GM06990 (cell line): ENCODE measurements around the gene TRAM1L1.

Experiments
- DNase-seq: peaks from one replicate; pipeline ENCODE4 v3.0.0-alpha.2; 2011; ENCODE audit not compliant: insufficient read length; ENCODE audit errors: extremely low read depth
- H3K27me3 ChIP-seq: replicated peaks from 2 replicates; pipeline ENCODE4 v1.6.0; 2011; ENCODE audit warnings: low read length; ENCODE audit not compliant: control insufficient read depth, insufficient read depth
- H3K36me3 ChIP-seq: 2 replicates; pipeline ENCODE4 v1.5.1; 2011; ENCODE audit warnings: low read length; ENCODE audit not compliant: control insufficient read depth, insufficient read depth
- H3K4me3 ChIP-seq: replicated peaks from 2 replicates; pipeline ENCODE4 v1.5.1; 2011; ENCODE audit warnings: low read depth, mild to moderate bottlenecking, control low read depth, low read length
- CTCF ChIP-seq: IDR thresholded peaks from 2 replicates; pipeline ENCODE4 v1.5.1; 2011; ENCODE audit warnings: low read length, control low read depth, mild to moderate bottlenecking, inconsistent platforms; ENCODE audit not compliant: insufficient read depth, poor library complexity, severe bottlenecking

The TRAM1L1 gene

GRCh38 chr4:117084866-117085701 lies at the start of gene TRAM1L1:
Gene TRAM1L1, minus strand, starts transcription at chr4:117085576. Its CDS starts 183 bp downstream, at chr4:117085393.
- no peak within 1 kb of the TSS for H3K4me3 ChIP-seq
- H3K36me3 ChIP-seq, result no peaks in the 10 kb centered on the region
- DNase-seq, result no peak
- no peak for TF ChIP-seq CTCF
- H3K27me3 ChIP-seq, result no peaks in the 10 kb centered on the region

- no peak for DNase-seq
- Histone ChIP-seq H3K27me3 (no peaks in the 10 kb centered on the region), H3K36me3 (no peaks in the 10 kb centered on the region), H3K4me3 (no peak overlapping the region)
- TF ChIP-seq CTCF, result peak; percentile 49
These were observed 49.0 kb upstream of the TRAM1L1 start for GRCh38 chr4:117134386-117134785.

- TF ChIP-seq CTCF, result no peak
- H3K27me3 ChIP-seq, result no peaks in the 10 kb centered on the region
- no peak overlapping the region for H3K4me3 ChIP-seq
- no peak for DNase-seq
- H3K36me3 ChIP-seq, result no peaks in the 10 kb centered on the region
These were observed 11.5 kb upstream of the TRAM1L1 start for GRCh38 chr4:117096886-117097285.

- DNase-seq, result no peak
- Histone ChIP-seq H3K27me3 (no peaks in the 10 kb centered on the region), H3K36me3 (no peaks in the 10 kb centered on the region), H3K4me3 (no peak overlapping the region)
- no peak for TF ChIP-seq CTCF
These were observed 11.1 kb upstream of the TRAM1L1 start for GRCh38 chr4:117096462-117096861.

- no peaks in the 10 kb centered on the region for H3K36me3 ChIP-seq
- DNase-seq, result no peak
- H3K27me3 ChIP-seq, result no peaks in the 10 kb centered on the region
- no peak for TF ChIP-seq CTCF
- no peak overlapping the region for H3K4me3 ChIP-seq
These were observed 8.2 kb upstream of the TRAM1L1 start for GRCh38 chr4:117093571-117093970.
